SK-N-DZ (cell line): ENCODE data around the gene PARD3.

Experiments
- DNase-seq: peaks from one replicate; pipeline ENCODE4 v3.0.0-alpha.2; 2015; ENCODE audit warnings: low spot score

The PARD3 gene

GRCh38 chr10:34587002-34587679, 228.0 kb downstream of the PARD3 start:
- no peak for DNase-seq

DNA sequence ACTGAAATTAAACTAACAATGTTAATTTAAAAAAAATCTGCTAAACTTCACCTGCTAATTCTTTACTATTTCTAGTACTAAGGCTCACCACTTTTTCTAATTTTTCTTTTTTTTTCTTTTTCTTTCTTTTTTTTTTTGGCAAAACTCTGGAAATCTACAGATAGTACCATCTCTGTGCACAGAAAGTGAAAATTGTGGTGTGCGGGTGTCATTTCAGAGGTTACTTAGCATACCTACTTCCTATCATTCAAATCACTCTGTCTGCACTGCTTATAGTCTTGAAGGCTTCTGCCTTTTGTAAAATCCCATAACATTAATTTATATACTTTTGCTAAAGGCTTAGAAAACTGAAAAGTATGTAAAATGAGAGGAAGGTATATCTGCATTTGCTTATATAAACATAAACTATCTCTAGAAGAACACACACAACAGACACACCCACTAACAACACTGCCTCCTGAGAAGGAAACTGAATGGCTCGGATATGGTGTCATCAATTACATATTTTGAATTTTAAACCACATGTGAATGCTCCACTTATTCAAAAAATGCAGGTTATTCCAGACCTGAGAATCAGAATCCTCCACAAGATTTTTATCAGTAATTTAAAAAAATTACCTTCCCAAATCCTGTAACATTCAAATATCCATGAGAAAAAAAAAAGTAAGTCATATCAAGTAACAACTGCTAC, 229.5 kb downstream of the PARD3 start:
- DNase-seq: no peak

GRCh38 chr10:34584164-34584563, 230.9 kb downstream of the PARD3 start:
- no peak for DNase-seq

GRCh38 chr10:34581801-34582532, 233.1 kb downstream of the PARD3 start:
- no peak for DNase-seq

DNA sequence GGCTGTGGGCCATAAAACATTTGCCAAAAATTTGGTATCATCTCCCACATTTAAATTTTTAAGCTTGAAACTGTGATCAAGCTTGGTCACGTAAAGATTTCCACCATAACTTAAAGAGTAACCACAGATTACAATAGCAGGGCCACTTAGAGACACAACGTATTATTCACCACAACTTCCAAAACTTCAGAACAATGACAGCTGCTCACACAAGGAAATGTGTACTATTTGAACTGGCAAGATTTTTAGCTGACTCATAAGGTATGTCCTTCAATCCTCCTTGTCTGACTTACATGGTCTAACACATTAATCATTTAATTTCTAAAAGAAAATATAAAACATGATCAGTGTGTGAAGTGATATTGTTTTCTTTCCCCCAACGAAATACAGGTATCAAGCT, 234.5 kb downstream of the PARD3 start:
- no peak for DNase-seq

DNA sequence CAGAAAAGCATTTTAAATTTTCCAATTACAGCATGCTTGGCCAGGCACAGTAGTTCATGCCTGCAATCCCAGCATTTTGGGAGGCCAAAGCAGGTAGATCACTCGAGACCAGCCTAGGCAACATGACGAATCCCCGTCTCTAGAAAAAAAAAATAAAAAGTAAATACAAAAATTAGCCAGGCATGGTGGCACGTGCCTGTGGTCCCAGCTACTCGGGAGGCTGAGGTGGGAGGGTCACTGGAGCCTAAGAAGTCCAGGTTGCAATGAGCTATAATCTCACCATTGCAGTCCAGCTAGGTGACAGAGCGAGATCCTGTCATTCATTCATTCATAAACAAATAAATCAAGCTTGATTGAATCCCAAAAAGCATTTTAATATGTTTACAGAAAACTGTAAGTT, 234.9 kb downstream of the PARD3 start:
- no peak for DNase-seq

GRCh38 chr10:34578468-34578867, 236.6 kb downstream of the PARD3 start:
- DNase-seq: no peak

GRCh38 chr10:34576797-34577196, 238.3 kb downstream of the PARD3 start:
- DNase-seq: no peak

GRCh38 chr10:34575882-34576281, 239.2 kb downstream of the PARD3 start:
- no peak for DNase-seq

DNA sequence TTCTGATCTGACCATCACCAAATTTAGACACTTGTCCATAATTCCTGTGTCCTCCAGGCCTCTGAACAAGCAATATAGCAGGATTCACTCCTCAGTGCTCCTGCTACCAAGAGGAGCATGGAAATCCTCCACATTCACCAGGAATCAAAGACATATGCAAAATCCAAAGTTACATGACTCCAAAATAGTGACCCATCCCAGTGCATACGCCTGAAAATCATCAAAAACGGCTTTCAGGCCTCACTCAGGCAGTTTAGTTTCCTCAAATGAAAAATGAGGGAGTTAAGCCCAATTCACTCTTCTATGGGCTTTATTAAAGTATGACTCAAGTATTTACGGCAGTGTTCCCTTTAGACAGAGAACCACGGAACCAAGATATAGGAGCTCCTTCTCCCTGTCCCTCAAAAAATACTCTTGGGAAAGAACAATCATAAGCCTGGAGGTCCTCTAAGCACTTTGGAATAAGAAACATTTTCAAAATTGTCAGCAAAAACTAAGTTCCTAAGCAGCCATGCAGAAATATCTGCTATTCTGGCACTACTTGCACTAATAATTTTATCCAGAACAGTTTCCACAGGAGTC, 240.7 kb downstream of the PARD3 start:
- DNase-seq: no peak

- no peak for DNase-seq
Measured at GRCh38 chr10:34570887-34571286, 244.2 kb downstream of the PARD3 start.

DNA sequence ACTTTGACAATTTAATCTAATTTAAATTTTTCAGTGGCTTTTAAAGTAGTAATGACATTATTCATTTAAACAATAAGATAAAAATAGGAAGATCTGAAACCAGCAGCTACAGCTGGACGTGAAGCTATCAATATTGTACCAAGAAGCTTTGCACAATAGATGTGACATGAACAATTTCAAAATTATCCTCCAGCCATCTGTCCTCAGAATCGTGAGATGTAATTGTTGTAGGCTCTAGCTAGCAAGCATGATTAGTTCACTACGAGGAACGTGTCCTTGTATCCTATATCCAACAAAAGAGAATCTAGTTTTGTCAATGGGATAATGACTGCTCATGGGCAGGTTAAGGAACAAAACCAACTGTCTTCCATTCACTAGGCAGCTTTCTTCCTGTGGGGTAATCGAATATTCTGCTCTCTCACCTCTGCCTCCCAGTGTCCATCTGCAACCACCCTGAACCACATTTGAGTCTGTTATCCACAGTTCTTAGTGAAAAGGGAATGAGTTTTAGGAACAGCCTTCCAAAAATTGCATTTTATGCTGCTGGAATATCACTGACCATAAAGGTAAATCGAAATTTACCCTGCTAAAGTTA, 247.3 kb downstream of the PARD3 start:
- peak; percentile 48 for DNase-seq

- no peak for DNase-seq
Measured at GRCh38 chr10:34565934-34566333, 249.2 kb downstream of the PARD3 start.

- no peak for DNase-seq
Measured at GRCh38 chr10:34558093-34558583, 257.0 kb downstream of the PARD3 start.

GRCh38 chr10:34557173-34557572, 257.9 kb downstream of the PARD3 start:
- DNase-seq: no peak

DNA sequence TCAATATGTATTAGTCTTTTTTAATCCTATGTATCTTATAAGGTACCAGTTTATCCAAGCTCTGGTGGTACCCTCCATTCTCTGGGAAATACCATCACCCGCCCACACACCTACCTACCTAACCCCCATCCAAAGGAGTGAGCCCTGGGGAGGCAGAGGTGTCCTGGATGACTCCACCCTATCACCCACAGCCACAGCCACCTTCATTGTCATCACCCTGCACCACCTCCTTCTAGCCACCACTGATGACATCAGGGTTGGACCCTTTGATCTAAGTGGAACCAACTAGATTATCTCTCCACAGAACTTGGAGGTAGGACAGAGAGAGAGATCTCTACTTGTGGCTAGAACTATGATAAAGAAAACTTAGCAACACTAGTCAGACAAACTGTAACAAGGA, 259.4 kb downstream of the PARD3 start:
- no peak for DNase-seq

- DNase-seq: no peak
Measured at GRCh38 chr10:34553747-34554146, 261.3 kb downstream of the PARD3 start.

DNA sequence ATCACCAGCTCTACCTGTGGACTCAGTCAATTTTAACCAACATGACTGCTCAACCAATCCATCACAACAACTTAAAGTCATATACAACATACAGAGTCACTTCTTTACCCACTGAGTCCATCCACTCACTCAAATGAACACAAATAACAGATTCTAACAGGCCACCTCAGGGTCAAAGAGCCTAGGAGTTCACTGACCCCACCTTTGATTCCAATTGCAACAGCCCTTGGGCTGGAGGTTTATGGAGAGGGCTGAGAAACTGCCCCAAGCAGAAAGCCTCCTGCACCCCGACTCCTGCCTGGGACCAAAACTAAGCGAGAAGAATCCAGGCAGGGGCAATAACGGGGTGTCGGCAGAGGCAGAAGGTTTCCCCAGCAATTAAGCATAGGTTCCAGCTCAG, 263.8 kb downstream of the PARD3 start:
- DNase-seq: no peak

- no peak for DNase-seq
Measured at GRCh38 chr10:34549953-34550352, 265.1 kb downstream of the PARD3 start.

DNA sequence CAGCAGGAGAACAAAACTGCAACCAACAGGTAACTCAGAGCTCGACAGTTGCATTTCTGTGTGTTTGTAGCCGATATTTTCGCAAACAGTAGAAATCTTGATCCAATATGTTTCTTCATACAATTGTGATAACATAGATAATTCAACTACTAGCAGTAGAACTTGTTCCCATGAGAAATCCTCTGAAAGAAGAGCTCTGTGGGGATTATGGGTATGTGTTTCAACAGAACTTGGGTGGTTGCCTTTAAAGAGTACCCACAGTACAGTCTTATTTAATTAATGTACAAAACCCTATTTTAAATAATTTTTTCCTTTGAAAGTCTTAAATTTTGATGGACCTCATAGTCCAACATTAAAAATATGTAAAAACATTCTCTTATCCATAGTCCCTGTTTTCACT, 266.1 kb downstream of the PARD3 start:
- no peak for DNase-seq

DNA sequence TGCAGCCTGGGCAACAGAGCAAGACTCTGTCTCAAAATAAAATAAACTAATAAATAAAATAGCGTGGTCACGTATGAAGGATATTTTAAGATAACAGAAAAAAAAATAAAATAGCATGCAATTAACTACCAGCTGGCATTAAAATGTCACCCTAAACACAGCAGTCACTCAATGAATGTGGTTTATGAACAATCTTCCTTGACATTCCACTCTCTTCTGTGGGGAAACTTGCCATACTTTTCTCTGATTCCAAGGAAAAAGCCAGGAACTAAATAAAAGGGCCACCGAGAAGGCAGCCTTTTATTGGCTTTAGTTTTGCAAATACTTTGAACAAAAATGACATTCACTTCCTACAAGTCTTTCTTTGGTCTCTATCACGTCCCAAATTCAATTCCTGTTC, 266.6 kb downstream of the PARD3 start:
- no peak for DNase-seq

- DNase-seq: no peak
Measured at GRCh38 chr10:34547695-34548094, 267.4 kb downstream of the PARD3 start.
